MCF 10A (cell line): ENCODE data around the gene PRSS33. TPM values are rescaled to one million over a fixed set of nuclear protein-coding genes. Genes with fewer than 3 reads are reported as not detected.

ENCODE experiments used
- BruUV-seq: library from RNA; stranded (reverse); fragments of 400-500 nt; replicated peaks from 2 replicates; lab custom pipeline; 2021; lab: Mats Ljungman, UMichigan
- CTCF ChIA-PET: fragments of 300-600 bp; sonication (Branson Sonifier 250); formaldehyde crosslinking; extraction: SDS; loops from one replicate; lab custom pipeline; 2021; ENCODE audit warnings: antibody characterized with exemption, inconsistent platforms; lab: Yijun Ruan, JAX
- POLR2A ChIA-PET: fragments of 300-600, 350-650 bp; sonication (Branson Sonifier 250); formaldehyde crosslinking; extraction: SDS; loops from one replicate; lab custom pipeline; 2020; ENCODE audit warnings: antibody characterized with exemption, inconsistent platforms; lab: Yijun Ruan, JAX
- DNase-seq: peaks from one replicate; pipeline ENCODE4 v3.0.0-alpha.2; 2018; ENCODE audit not compliant: unreplicated experiment
- H3K27ac Mint-ChIP-seq: one replicate; pipeline ENCODE4 v1.8.0; 2022; ENCODE audit warnings: mild to moderate bottlenecking, low read depth, mixed read lengths; ENCODE audit not compliant: unreplicated experiment
- H3K27me3 Mint-ChIP-seq: one replicate; pipeline ENCODE4 v1.8.0; 2022; ENCODE audit warnings: mixed read lengths; ENCODE audit not compliant: insufficient read depth, unreplicated experiment
- H3K36me3 Mint-ChIP-seq: one replicate; pipeline ENCODE4 v1.8.0; 2022; ENCODE audit warnings: mild to moderate bottlenecking, moderate library complexity, mixed read lengths; ENCODE audit not compliant: insufficient read depth, unreplicated experiment
- H3K4me1 Mint-ChIP-seq: one replicate; pipeline ENCODE4 v1.8.0; 2022; ENCODE audit warnings: mixed read lengths; ENCODE audit not compliant: insufficient read depth, unreplicated experiment
- H3K4me3 Mint-ChIP-seq: one replicate; pipeline ENCODE4 v1.8.0; 2022; ENCODE audit warnings: mild to moderate bottlenecking, moderate library complexity, mixed read lengths; ENCODE audit not compliant: unreplicated experiment
- H3K9me3 Mint-ChIP-seq: one replicate; pipeline ENCODE4 v1.8.0; 2022; ENCODE audit warnings: mixed read lengths; ENCODE audit not compliant: unreplicated experiment
- CTCF ChIP-seq: fragments of 200-600 bp; IDR thresholded peaks from one replicate; pipeline ENCODE4 v1.8.0; 2022; ENCODE audit warnings: antibody characterized with exemption, mild to moderate bottlenecking; ENCODE audit not compliant: unreplicated experiment
- intact Hi-C: fragments of 100-400 bp; cut with micrococcal nuclease; formaldehyde crosslinking; loops from 2 replicates; pipeline ENCODE4 v1.14.1; 2022
- total RNA-seq: library from RNA; stranded (reverse); gene quantifications from 2 replicates; pipeline ENCODE4 v1.2.3, GENCODE V29; 2022

PRSS33 gene
- total RNA-seq, 1 experiment from 2014 or later: not detected

GRCh38 chr16:2825049-2825742 lies 37.8 kb upstream of the PRSS33 start:
- no peak overlapping the region for H3K4me3 Mint-ChIP-seq
- H3K9me3 Mint-ChIP-seq: no peaks in the 10 kb centered on the region
- CTCF ChIA-PET: interaction anchor here (0.6 kb wide), 1 partner anchor 55 kb away, joined by 3 read pairs; no protein-coding TSS in a partner anchor
- intact Hi-C loops: no loop called here
- H3K27me3 Mint-ChIP-seq: no peaks in the 10 kb centered on the region
- no peak overlapping the region for H3K27ac Mint-ChIP-seq
- POLR2A ChIA-PET: no interaction called here
- no peaks in the 10 kb centered on the region for H3K36me3 Mint-ChIP-seq
- no TSS peak for BruUV-seq
- no peaks in the 10 kb centered on the region for H3K4me1 Mint-ChIP-seq
- no peak for TF ChIP-seq CTCF
- DNase-seq: no peak

- ChIA-PET POLR2A (no interaction called here), CTCF (interaction anchor here (1.0 to 1.9 kb wide), 2 partner anchors 13 to 102 kb away, joined by 3 to 4 read pairs; no protein-coding TSS in a partner anchor)
- Mint-ChIP-seq H3K4me1 (no peaks in the 10 kb centered on the region), H3K9me3 (no peaks in the 10 kb centered on the region), H3K36me3 (no peaks in the 10 kb centered on the region), H3K27ac (no peak overlapping the region), H3K27me3 (no peaks in the 10 kb centered on the region), H3K4me3 (no peak overlapping the region)
- no peak for TF ChIP-seq CTCF
- DNase-seq: no peak
- BruUV-seq: no TSS peak
- intact Hi-C loops: no loop called here
Measured at GRCh38 chr16:2824626-2825025, 37.3 kb upstream of the PRSS33 start.

GRCh38 chr16:2822496-2822895 lies 35.1 kb upstream of the PRSS33 start:
- no peak overlapping the region for H3K4me3 Mint-ChIP-seq
- no peaks in the 10 kb centered on the region for H3K27me3 Mint-ChIP-seq
- no peak for DNase-seq
- BruUV-seq: no TSS peak
- ChIA-PET CTCF (interaction anchor here (1.0 kb wide), 1 partner anchor 38 kb away, joined by 4 read pairs; no protein-coding TSS in a partner anchor), POLR2A (interaction anchor here (0.6 to 1.0 kb wide), 3 partner anchors 10 to 219 kb away, joined by 3 read pairs; no protein-coding TSS in a partner anchor)
- intact Hi-C loops: no loop called here
- TF ChIP-seq CTCF: no peak
- H3K9me3 Mint-ChIP-seq: no peaks in the 10 kb centered on the region
- no peaks in the 10 kb centered on the region for H3K4me1 Mint-ChIP-seq
- no peak overlapping the region for H3K27ac Mint-ChIP-seq
- no peaks in the 10 kb centered on the region for H3K36me3 Mint-ChIP-seq

- H3K4me1 Mint-ChIP-seq: no peaks in the 10 kb centered on the region
- DNase-seq: no peak
- no peaks in the 10 kb centered on the region for H3K9me3 Mint-ChIP-seq
- no peak overlapping the region for H3K27ac Mint-ChIP-seq
- no peak overlapping the region for H3K4me3 Mint-ChIP-seq
- BruUV-seq: no TSS peak
- H3K27me3 Mint-ChIP-seq: no peaks in the 10 kb centered on the region
- CTCF ChIA-PET: interaction anchor here (1.0 kb wide), 1 partner anchor 38 kb away, joined by 4 read pairs; no protein-coding TSS in a partner anchor
- POLR2A ChIA-PET: interaction anchor here (0.9 kb wide), 1 partner anchor 30 kb away, joined by 3 read pairs; no protein-coding TSS in a partner anchor
- intact Hi-C loops: no loop called here
- no peaks in the 10 kb centered on the region for H3K36me3 Mint-ChIP-seq
- TF ChIP-seq CTCF: no peak
Measured at GRCh38 chr16:2822158-2822495, 34.8 kb upstream of the PRSS33 start.
